ENCODE results near the gene SYNGR2.

Gene SYNGR2

DNA sequence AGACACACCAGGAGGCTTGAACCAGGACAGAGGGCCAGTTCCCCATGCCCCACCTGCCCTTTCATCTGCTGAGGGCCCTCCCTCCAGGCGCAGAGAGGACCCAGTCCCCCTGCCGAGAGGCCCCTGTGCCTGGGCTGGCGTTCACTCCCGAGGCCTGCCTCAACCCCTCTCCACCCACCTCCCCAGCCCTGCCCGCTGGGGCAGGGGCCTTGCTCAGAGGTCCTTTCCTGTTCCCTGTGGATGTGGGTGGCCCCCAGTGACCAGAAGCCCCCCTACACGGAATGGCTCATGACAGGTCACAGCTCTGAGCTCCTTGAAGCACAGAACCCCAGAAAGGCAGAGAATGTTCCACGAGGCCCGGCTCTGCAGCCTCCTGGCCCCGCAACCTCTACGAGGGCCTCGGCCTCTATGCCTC, 46.6 kb upstream of the SYNGR2 start:
- Histone ChIP-seq H3K27me3 (ENCODE audit: insufficient read depth, poor library complexity, severe bottlenecking) (no peaks in the 10 kb centered on the region), H3K4me3 (replicated peaks; ENCODE audit: insufficient read depth, low read length) (no peak overlapping the region), H3K27ac (replicated peaks) (no peak overlapping the region)
- DNase-seq (ENCODE audit: low read depth in 1 of 2, low spot score in 1 of 2): no peak
- TF ChIP-seq, protein P1, sequence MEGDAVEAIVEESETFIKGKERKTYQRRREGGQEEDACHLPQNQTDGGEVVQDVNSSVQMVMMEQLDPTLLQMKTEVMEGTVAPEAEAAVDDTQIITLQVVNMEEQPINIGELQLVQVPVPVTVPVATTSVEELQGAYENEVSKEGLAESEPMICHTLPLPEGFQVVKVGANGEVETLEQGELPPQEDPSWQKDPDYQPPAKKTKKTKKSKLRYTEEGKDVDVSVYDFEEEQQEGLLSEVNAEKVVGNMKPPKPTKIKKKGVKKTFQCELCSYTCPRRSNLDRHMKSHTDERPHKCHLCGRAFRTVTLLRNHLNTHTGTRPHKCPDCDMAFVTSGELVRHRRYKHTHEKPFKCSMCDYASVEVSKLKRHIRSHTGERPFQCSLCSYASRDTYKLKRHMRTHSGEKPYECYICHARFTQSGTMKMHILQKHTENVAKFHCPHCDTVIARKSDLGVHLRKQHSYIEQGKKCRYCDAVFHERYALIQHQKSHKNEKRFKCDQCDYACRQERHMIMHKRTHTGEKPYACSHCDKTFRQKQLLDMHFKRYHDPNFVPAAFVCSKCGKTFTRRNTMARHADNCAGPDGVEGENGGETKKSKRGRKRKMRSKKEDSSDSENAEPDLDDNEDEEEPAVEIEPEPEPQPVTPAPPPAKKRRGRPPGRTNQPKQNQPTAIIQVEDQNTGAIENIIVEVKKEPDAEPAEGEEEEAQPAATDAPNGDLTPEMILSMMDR (IDR thresholded peaks at IDR 0.05; ENCODE audit: insufficient read depth, low read length): no peak
- TF ChIP-seq REST (IDR thresholded peaks at IDR 0.05; ENCODE audit: insufficient replicate concordance, low read depth): no peak
- TF ChIP-seq POLR2AphosphoS5 (IDR thresholded peaks at IDR 0.05; ENCODE audit: low read depth): no peak
- TF ChIP-seq GABPA (IDR thresholded peaks at IDR 0.05; ENCODE audit: low read depth): no peak
- TF ChIP-seq SPI1 (IDR thresholded peaks at IDR 0.05; ENCODE audit: borderline replicate concordance, low read depth): no peak

DNA sequence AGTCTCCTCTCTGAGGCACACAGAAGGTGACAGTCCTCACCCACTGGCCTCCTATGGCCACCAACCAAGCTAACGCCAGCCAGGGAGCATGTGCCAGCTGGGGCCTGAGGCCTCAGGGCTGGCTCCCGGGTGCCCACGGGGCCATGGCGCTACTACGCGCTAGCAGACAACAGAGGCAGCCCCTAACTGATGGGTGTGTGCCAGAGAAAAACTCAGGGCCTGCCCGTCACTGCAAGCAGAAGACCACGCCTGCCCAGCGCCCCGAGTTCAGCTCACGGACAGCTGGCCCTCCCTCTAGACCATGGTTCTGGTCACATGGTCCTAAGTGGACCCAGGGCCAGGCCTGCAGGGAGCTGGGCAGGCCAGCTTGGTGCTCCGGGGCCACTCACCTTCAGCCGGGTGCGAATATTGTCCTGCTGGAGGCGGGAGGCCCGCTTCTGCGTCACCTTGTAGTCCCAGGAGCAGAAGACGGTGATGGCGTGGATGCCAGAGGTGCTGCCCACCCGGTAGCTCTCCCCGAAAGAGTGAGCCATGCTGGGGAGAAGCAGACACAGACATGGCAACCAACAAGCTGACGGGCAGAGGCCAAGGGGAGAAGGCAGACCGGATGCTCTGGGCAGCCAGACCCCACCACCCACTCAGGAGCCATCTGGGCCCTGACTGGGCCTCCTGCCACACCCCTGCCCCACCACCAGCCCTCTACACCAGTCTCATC, 46.0 kb upstream of the SYNGR2 start:
- no peak for DNase-seq (ENCODE audit: low read depth in 1 of 2, low spot score in 1 of 2)
- no peak for TF ChIP-seq GABPA (IDR thresholded peaks at IDR 0.05; ENCODE audit: low read depth)
- TF ChIP-seq REST (IDR thresholded peaks at IDR 0.05; ENCODE audit: insufficient replicate concordance, low read depth): no peak
- TF ChIP-seq, protein P1 (IDR thresholded peaks at IDR 0.05; ENCODE audit: insufficient read depth, low read length): no peak
- no peak for TF ChIP-seq POLR2AphosphoS5 (IDR thresholded peaks at IDR 0.05; ENCODE audit: low read depth)
- no peak for TF ChIP-seq SPI1 (IDR thresholded peaks at IDR 0.05; ENCODE audit: borderline replicate concordance, low read depth)
- no peak overlapping the region for H3K27ac ChIP-seq (replicated peaks)
- no peak overlapping the region for H3K4me3 ChIP-seq (replicated peaks; ENCODE audit: insufficient read depth, low read length)
- no peaks in the 10 kb centered on the region for H3K27me3 ChIP-seq (ENCODE audit: insufficient read depth, poor library complexity, severe bottlenecking)

- Histone ChIP-seq H3K27ac (replicated peaks) (no peak overlapping the region), H3K27me3 (ENCODE audit: insufficient read depth, poor library complexity, severe bottlenecking) (no peaks in the 10 kb centered on the region), H3K4me3 (replicated peaks; ENCODE audit: insufficient read depth, low read length) (no peak overlapping the region)
- no peak for DNase-seq (ENCODE audit: low read depth in 1 of 2, low spot score in 1 of 2)
- no peak for TF ChIP-seq GABPA (IDR thresholded peaks at IDR 0.05; ENCODE audit: low read depth)
- TF ChIP-seq SPI1 (IDR thresholded peaks at IDR 0.05; ENCODE audit: borderline replicate concordance, low read depth): no peak
- no peak for TF ChIP-seq REST (IDR thresholded peaks at IDR 0.05; ENCODE audit: insufficient replicate concordance, low read depth)
- TF ChIP-seq POLR2AphosphoS5 (IDR thresholded peaks at IDR 0.05; ENCODE audit: low read depth): no peak
- TF ChIP-seq, protein P1 (IDR thresholded peaks at IDR 0.05; ENCODE audit: insufficient read depth, low read length): no peak
Observed at GRCh38 chr17:78122931-78123249, 45.5 kb upstream of the SYNGR2 start.
